SKM-1 (cell line): ENCODE measurements around the gene CPNE7.

ENCODE experiments used
- DNase-seq: peaks from one replicate; lab custom pipeline; 2025; ENCODE audit not compliant: unreplicated experiment; lab: John Stamatoyannopoulos, UW

Gene CPNE7

GRCh38 chr16:89602273-89602951, 26.9 kb downstream of the CPNE7 start:
- peak; percentile 51 for DNase-seq

- no peak for DNase-seq
Measured at GRCh38 chr16:89602952-89603590, 27.5 kb downstream of the CPNE7 start.

- no peak for DNase-seq
Measured at GRCh38 chr16:89604764-89605163, 29.2 kb downstream of the CPNE7 start.

GRCh38 chr16:89605186-89605970, 29.8 kb downstream of the CPNE7 start:
- DNase-seq, result no peak

- DNase-seq, result no peak
Measured at GRCh38 chr16:89606006-89606405, 30.4 kb downstream of the CPNE7 start.

- DNase-seq, result no peak
Measured at GRCh38 chr16:89607453-89607852, 31.9 kb downstream of the CPNE7 start.

GRCh38 chr16:89607937-89608740, 32.6 kb downstream of the CPNE7 start:
- DNase-seq, result no peak

- DNase-seq, result no peak
Measured at GRCh38 chr16:89610108-89610453, 34.5 kb downstream of the CPNE7 start.

GRCh38 chr16:89612415-89613166, 37.0 kb downstream of the CPNE7 start:
- no peak for DNase-seq

GRCh38 chr16:89613231-89613953, 37.8 kb downstream of the CPNE7 start, which contains the start of gene DPEP1:
Gene DPEP1 (plus strand): TSS chr16:89613642. CDS start chr16:89630411, 16,769 bp downstream.
- DNase-seq, result no peak

- DNase-seq, result no peak
Measured at GRCh38 chr16:89613954-89614459, 38.4 kb downstream of the CPNE7 start.

GRCh38 chr16:89615176-89615575, 39.6 kb downstream of the CPNE7 start:
- no peak for DNase-seq

GRCh38 chr16:89615596-89616090, 40.1 kb downstream of the CPNE7 start:
- DNase-seq, result no peak

GRCh38 chr16:89616623-89617022, 41.1 kb downstream of the CPNE7 start:
- DNase-seq, result no peak

- no peak for DNase-seq
Measured at GRCh38 chr16:89617036-89617435, 41.5 kb downstream of the CPNE7 start.

- DNase-seq, result no peak
Measured at GRCh38 chr16:89618109-89618998, 42.8 kb downstream of the CPNE7 start.

GRCh38 chr16:89619840-89620239, 44.3 kb downstream of the CPNE7 start:
- DNase-seq, result no peak

GRCh38 chr16:89620406-89620841, 44.9 kb downstream of the CPNE7 start:
- no peak for DNase-seq
